NCI-H524 treated with DMSO at 0.1 percent for 48 hours (cell line): ENCODE results near the gene ATXN3L.
"Not testable (repeated sequence)": the region's sequence is repeated elsewhere in the genome, so short reads cannot be mapped to it uniquely, and the experiment has no call there.

Experiments used
- DNase-seq: peaks from one replicate; lab custom pipeline; 2025; lab: John Stamatoyannopoulos, UW

ATXN3L gene

GRCh38 chrX:13305108-13305507, 14.7 kb downstream of the ATXN3L start:
- DNase-seq = no peak

DNA sequence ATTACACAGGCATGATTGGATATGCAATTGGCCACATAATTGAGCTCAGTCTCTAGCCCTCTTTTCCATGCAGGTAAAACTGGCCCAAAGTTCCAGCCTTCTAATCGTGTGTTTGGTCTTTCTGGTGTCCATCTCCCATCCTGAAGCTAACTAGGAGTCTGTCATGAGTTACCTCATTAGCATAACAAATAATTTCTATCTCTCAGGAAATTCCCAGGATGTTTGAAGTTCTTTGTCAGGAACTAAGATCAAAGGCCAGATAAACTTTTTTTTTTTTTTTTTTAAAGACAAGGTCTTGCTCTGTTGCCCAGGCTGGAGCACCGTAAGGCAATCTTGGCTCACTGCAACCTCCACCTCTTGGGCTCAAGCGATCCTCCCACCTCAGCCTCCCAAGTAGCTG, 15.8 kb downstream of the ATXN3L start:
- DNase-seq = no peak

GRCh38 chrX:13303248-13303647, 16.6 kb downstream of the ATXN3L start:
- DNase-seq = not testable (repeated sequence)

- DNase-seq = no peak
Measured at GRCh38 chrX:13298836-13299235, 21.0 kb downstream of the ATXN3L start.

DNA sequence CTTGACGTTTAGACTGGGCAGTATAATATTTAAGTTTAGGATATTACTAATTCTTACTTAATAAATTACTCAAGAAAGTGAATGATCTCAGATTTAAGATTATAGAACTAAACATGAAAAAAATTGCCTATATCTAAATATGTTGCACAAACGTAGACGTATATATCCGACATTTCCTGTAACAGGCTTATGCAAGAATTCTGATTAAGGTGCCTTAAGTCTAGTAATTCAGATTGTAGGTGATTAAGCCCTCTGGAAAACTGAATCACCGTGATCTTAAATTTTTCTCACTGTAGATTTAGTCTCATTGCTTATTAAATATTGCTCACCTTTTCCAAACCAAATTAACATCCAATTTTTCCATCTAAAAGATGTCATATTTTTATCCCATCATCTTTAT, 24.0 kb downstream of the ATXN3L start:
- no peak for DNase-seq

- DNase-seq = no peak
Measured at GRCh38 chrX:13293700-13294099, 26.2 kb downstream of the ATXN3L start.

- DNase-seq = no peak
Measured at GRCh38 chrX:13290891-13291614, 28.8 kb downstream of the ATXN3L start.

- no peak for DNase-seq
Measured at GRCh38 chrX:13288671-13289070, 31.2 kb downstream of the ATXN3L start.

DNA sequence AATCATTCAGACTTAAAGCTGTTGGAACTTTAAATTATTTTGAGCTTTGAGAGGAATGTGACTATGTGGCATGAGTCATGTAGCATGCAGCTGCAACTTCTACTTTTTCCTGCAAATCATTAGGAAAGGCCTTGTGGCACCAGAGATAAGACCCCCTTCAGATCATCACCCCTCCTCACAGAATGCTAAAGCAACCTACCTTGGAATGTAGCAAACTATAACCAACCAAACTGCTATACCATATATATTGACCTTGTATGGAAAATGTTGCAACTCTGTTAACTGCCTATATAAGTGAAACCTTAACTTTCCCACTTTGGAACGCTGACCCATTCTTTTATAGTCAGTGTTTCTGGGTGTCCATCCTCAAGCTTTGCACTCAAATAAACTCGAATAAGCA, 32.0 kb downstream of the ATXN3L start:
- DNase-seq = no peak

DNA sequence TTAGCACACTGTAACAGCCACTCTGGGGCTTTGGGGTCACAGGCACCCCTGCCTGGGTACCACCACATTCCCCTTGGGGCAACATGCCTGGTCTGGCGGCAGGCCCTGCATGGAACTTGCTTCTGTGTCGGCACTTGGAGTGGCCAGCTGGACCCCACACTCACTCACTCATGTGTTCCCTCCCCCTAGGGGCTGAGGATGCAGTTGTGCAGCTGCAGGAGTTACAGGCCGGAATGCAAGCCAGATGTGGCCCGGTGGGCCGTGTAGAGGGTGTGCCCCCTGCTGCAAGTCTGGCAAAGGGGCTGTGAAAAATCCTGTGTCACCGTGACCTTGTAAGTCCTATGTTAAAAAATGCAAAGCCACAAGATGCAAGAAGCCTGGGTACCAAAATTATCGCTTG, 34.2 kb downstream of the ATXN3L start:
- DNase-seq = no peak

GRCh38 chrX:13285229-13285628, 34.6 kb downstream of the ATXN3L start:
- no peak for DNase-seq

GRCh38 chrX:13284570-13284969, 35.3 kb downstream of the ATXN3L start:
- no peak for DNase-seq

GRCh38 chrX:13283950-13284546, 35.8 kb downstream of the ATXN3L start:
- no peak for DNase-seq

DNA sequence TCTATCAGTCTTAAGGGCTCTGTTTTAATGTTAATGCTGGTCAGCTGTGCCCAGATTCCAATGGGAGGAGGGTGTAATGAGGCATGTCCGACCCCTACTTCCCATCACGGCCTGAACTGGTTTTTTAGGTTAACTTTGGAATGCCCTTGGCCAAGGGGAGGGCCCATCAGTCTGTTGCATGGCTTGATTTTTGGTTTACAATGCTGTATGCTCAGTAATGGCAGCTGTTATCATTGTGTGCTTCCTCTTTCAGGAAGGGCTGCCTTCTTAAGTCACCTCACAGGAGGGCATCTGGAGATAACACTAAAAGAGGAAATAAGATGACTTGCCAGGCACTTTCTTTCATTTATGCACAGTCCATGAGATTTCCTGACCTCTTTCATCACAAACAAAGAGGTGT, 36.3 kb downstream of the ATXN3L start:
- no peak for DNase-seq

GRCh38 chrX:13281289-13281688, 38.6 kb downstream of the ATXN3L start:
- no peak for DNase-seq

GRCh38 chrX:13279279-13280018, 40.4 kb downstream of the ATXN3L start:
- DNase-seq = no peak

GRCh38 chrX:13277539-13277938, 42.3 kb downstream of the ATXN3L start:
- DNase-seq = no peak

GRCh38 chrX:13276991-13277390, 42.9 kb downstream of the ATXN3L start:
- DNase-seq = no peak

- DNase-seq = no peak
Measured at GRCh38 chrX:13275031-13275430, 44.8 kb downstream of the ATXN3L start.

DNA sequence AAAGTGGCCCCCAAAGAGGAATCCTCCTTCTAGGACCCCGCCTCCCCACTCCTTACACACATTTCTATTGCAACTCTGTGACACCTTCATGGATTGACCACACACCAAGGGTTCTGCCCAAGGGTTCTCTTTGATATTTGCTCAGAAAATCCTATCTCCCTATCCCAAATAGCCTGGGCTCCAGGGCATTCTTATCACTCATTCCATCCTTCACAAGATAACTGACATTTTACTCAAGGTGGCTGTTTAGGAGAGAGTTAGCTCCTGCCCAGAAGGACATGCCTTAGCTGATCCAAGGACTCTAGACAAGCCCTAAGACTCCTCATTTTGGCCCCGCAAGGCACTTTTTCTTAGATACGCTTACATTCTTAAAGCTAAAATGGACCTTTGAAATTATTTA, 47.4 kb downstream of the ATXN3L start:
- no peak for DNase-seq

DNA sequence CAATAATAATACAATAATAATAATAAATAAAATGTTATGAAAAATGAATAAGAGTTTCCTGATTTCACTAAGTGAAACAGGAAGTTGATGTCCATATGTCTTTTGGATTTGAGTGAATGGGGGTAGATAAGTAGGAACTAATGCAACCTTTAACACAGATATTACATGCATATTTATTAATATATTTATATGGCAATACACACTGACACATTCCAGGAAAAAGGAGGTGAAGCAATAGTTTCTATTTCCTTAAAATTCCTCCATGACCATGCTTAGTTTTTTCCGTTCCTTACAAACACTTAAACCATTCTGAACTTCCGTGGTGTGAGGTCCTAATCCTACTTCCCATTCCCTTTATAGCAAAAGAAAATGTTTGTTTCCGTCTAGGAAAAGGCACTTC, 48.3 kb downstream of the ATXN3L start:
- DNase-seq = no peak

DNA sequence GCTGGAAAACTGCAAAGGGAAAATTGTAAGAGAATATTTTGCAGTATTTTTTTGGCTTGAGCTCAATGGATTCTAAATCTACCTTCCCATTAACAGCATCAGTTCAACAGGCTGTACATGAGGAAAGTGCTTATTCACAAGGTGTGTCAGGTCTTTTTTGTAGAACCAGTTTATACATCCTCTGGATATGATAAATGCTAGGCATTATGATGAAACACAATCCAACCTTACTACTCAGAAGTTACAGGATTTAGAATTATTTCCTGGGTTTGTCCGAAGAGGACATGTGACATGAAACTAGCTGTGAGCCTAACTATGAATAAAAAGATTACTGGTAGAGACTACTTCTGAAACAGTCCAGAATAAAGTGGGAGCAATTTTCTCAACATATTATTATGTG, 49.5 kb downstream of the ATXN3L start:
- DNase-seq = no peak

DNA sequence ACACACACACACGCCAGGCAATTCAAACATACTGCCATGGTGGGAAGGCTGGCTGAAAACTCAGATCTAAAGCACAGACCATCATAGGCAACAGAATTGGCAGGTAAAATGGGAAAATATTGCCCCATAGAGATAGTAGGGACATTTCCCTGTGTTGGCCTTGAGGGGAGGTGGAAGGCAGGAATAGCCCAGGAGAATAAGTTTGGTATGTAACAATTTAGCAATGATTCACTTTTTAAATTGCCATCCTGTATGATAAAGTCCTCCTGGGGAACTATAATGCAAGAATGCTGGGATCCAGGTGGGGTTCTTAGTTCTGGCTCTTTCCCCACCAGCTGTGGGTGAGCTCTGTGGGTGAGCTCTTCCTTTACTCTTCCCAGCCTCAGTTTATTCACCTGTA, 51.0 kb downstream of the ATXN3L start:
- no peak for DNase-seq
